B cell (primary cell): ENCODE results near the gene LRCH2.

Experiments
- EZH2 ChIP-seq: IDR thresholded peaks from 2 replicates; pipeline ENCODE4 v1.6.1; 2012; ENCODE audit warnings: borderline replicate concordance, low read depth, mild to moderate bottlenecking, moderate library complexity, low read length; ENCODE audit not compliant: insufficient read depth, poor library complexity, severe bottlenecking
- TF ChIP-seq, protein P1 (sequence below): fragments of 200-600 bp; IDR thresholded peaks from one replicate; pipeline ENCODE4 v1.8.0; 2022; ENCODE audit warnings: antibody characterized with exemption, mild to moderate bottlenecking

DNA sequence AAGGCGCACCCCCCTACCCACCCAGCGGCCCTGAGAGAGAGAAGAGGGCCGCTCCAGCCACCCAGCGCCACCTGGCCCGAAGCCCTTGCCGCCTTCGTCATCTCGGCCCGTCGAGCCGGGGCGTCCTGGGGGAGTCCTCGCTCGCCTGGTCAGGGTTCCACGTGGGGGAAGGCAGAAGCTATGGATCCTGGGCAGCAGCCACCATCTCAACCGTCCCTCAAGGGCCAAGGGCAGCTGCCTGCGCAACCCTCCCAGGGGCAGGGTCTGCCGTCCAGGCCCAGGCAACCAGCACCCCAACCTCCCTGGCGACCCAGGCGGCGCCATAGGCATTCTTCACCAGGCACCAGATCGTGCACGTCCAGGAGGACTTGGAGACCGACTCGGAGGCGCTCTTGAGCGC lies 165.0 kb downstream of the LRCH2 start:
- TF ChIP-seq, protein P1, sequence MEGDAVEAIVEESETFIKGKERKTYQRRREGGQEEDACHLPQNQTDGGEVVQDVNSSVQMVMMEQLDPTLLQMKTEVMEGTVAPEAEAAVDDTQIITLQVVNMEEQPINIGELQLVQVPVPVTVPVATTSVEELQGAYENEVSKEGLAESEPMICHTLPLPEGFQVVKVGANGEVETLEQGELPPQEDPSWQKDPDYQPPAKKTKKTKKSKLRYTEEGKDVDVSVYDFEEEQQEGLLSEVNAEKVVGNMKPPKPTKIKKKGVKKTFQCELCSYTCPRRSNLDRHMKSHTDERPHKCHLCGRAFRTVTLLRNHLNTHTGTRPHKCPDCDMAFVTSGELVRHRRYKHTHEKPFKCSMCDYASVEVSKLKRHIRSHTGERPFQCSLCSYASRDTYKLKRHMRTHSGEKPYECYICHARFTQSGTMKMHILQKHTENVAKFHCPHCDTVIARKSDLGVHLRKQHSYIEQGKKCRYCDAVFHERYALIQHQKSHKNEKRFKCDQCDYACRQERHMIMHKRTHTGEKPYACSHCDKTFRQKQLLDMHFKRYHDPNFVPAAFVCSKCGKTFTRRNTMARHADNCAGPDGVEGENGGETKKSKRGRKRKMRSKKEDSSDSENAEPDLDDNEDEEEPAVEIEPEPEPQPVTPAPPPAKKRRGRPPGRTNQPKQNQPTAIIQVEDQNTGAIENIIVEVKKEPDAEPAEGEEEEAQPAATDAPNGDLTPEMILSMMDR: no peak
- TF ChIP-seq EZH2: no peak
